ENCODE measurements around the gene LPAR1. TPM values are rescaled to one million over a fixed set of nuclear protein-coding genes. Genes with fewer than 3 reads are reported as not detected.

The LPAR1 gene
- total and polyA plus RNA-seq, 2 donors (not counting 1 experiment from before 2014, with no cell fraction given) = 222 to 240 TPM

DNA sequence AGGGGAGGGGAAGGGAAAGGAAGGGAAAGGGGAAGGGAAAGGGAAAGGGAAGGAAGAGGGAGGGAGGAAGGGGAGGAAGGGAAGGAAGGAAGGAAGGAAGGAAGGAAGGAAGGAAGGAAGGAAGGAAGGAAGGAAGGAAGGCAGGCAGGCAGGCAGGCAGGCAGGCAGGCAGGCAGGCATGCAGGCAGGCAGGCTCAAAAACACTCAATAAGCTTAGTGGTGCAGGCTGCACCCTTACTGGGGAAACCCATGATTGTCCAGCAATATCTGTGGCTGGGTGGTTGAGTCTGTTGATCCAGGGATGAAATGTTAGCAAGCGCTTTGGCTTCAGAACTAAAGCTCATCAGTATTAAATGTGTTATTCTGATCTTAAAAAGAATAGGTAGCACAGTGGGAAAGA, 145.6 kb downstream of the LPAR1 start:
- Histone ChIP-seq H2AFZ (ENCODE audit: low read length) (no peak overlapping the region), H3K27me3 (ENCODE audit: control insufficient read depth, insufficient read depth, low read length) (no peaks in the 10 kb centered on the region), H3K9me3 (ENCODE audit: control insufficient read depth, insufficient read depth, low read depth, low read length) (no peaks in the 10 kb centered on the region), H3K27ac (ENCODE audit: insufficient read depth, low read length) (peak overlapping the region; percentile 8), H3K79me2 (ENCODE audit: control insufficient read depth, insufficient read depth, low read length) (peaks cover 71% of the 10 kb centered on the region), H3K4me1 (ENCODE audit: control insufficient read depth, extremely low read depth, insufficient read depth, low read length) (peaks cover 7% of the 10 kb centered on the region), H3K4me3 (replicated peaks in 1 of 4; ENCODE audit: control extremely low read depth in 1 of 4, insufficient read depth in 1 of 4, low read depth in 3 of 4, low read length in 4 of 4) (no peak overlapping the region), H4K20me1 (ENCODE audit: control insufficient read depth, extremely low read depth, insufficient read depth, low read length) (no peaks in the 10 kb centered on the region), H3K36me3 (ENCODE audit: control insufficient read depth, insufficient read depth, low read length) (peaks cover 4% of the 10 kb centered on the region), H3K4me2 (ENCODE audit: extremely low read depth, insufficient read depth, low read length) (no peak overlapping the region), H3K9ac (ENCODE audit: insufficient read depth, low read length) (no peak overlapping the region)
- TF ChIP-seq CTCF (conservative IDR thresholded peaks at IDR 0.05 in 1 of 2, IDR thresholded peaks at IDR 0.05 in 1 of 2; ENCODE audit: low read depth in 1 of 2, low read length in 2 of 2) (no peak), EZH2 (IDR thresholded peaks at IDR 0.05; ENCODE audit: low read length, missing control alignments) (no peak)
- no peak for DNase-seq (ENCODE audit: low read depth in 2 of 2)

- H3K9ac ChIP-seq (ENCODE audit: insufficient read depth, low read length) = no peak overlapping the region
- no peak overlapping the region for H3K4me3 ChIP-seq (replicated peaks in 1 of 4; ENCODE audit: control extremely low read depth in 1 of 4, insufficient read depth in 1 of 4, low read depth in 3 of 4, low read length in 4 of 4)
- H3K79me2 ChIP-seq (ENCODE audit: control insufficient read depth, insufficient read depth, low read length) = peaks cover 66% of the 10 kb centered on the region
- no peak overlapping the region for H2AFZ ChIP-seq (ENCODE audit: low read length)
- H3K27ac ChIP-seq (ENCODE audit: insufficient read depth, low read length) = no peak overlapping the region
- no peak for TF ChIP-seq CTCF (conservative IDR thresholded peaks at IDR 0.05 in 1 of 2, IDR thresholded peaks at IDR 0.05 in 1 of 2; ENCODE audit: low read depth in 1 of 2, low read length in 2 of 2)
- no peak for TF ChIP-seq EZH2 (IDR thresholded peaks at IDR 0.05; ENCODE audit: low read length, missing control alignments)
- no peaks in the 10 kb centered on the region for H3K9me3 ChIP-seq (ENCODE audit: control insufficient read depth, insufficient read depth, low read depth, low read length)
- no peaks in the 10 kb centered on the region for H4K20me1 ChIP-seq (ENCODE audit: control insufficient read depth, extremely low read depth, insufficient read depth, low read length)
- DNase-seq (ENCODE audit: low read depth in 2 of 2) = peak; percentile 29 to 54
- H3K27me3 ChIP-seq (ENCODE audit: control insufficient read depth, insufficient read depth, low read length) = no peaks in the 10 kb centered on the region
- H3K4me2 ChIP-seq (ENCODE audit: extremely low read depth, insufficient read depth, low read length) = no peak overlapping the region
- H3K36me3 ChIP-seq (ENCODE audit: control insufficient read depth, insufficient read depth, low read length) = peaks cover 4% of the 10 kb centered on the region
- peaks cover 8% of the 10 kb centered on the region for H3K4me1 ChIP-seq (ENCODE audit: control insufficient read depth, extremely low read depth, insufficient read depth, low read length)
Observed at GRCh38 chr9:110891760-110892159, 146.5 kb downstream of the LPAR1 start.

GRCh38 chr9:110890416-110890815, 147.9 kb downstream of the LPAR1 start:
- H3K4me2 ChIP-seq (ENCODE audit: extremely low read depth, insufficient read depth, low read length) = no peak overlapping the region

More at GRCh38 chr9:110890416-110890815, 147.9 kb downstream of the LPAR1 start:
- no peak for DNase-seq (ENCODE audit: low read depth in 2 of 2)
- Histone ChIP-seq H3K79me2 (ENCODE audit: control insufficient read depth, insufficient read depth, low read length) (peaks cover 61% of the 10 kb centered on the region), H3K9me3 (ENCODE audit: control insufficient read depth, insufficient read depth, low read depth, low read length) (no peaks in the 10 kb centered on the region), H3K36me3 (ENCODE audit: control insufficient read depth, insufficient read depth, low read length) (peaks cover 4% of the 10 kb centered on the region), H3K9ac (ENCODE audit: insufficient read depth, low read length) (no peak overlapping the region), H2AFZ (ENCODE audit: low read length) (no peak overlapping the region), H3K27ac (ENCODE audit: insufficient read depth, low read length) (no peak overlapping the region), H4K20me1 (ENCODE audit: control insufficient read depth, extremely low read depth, insufficient read depth, low read length) (no peaks in the 10 kb centered on the region), H3K4me1 (ENCODE audit: control insufficient read depth, extremely low read depth, insufficient read depth, low read length) (peaks cover 10% of the 10 kb centered on the region), H3K4me3 (replicated peaks in 1 of 4; ENCODE audit: control extremely low read depth in 1 of 4, insufficient read depth in 1 of 4, low read depth in 3 of 4, low read length in 4 of 4) (no peak overlapping the region), H3K27me3 (ENCODE audit: control insufficient read depth, insufficient read depth, low read length) (no peaks in the 10 kb centered on the region)
- TF ChIP-seq EZH2 (IDR thresholded peaks at IDR 0.05; ENCODE audit: low read length, missing control alignments) (no peak), CTCF (conservative IDR thresholded peaks at IDR 0.05 in 1 of 2, IDR thresholded peaks at IDR 0.05 in 1 of 2; ENCODE audit: low read depth in 1 of 2, low read length in 2 of 2) (no peak)

All from fibroblast of lung (primary cell).